HTR-8/SVneo (cell line): ENCODE data around the gene NR2F1.

ENCODE experiments used
- DNase-seq: peaks from one replicate; pipeline ENCODE4 v3.0.0; 2011; ENCODE audit warnings: low spot score, mixed read lengths; ENCODE audit not compliant: insufficient read length
- FAIRE-seq: peaks from 2 replicates; lab custom pipeline; 2011; peaks lifted over from hg19 to GRCh38; lab: Jason Lieb, UNC

NR2F1 gene

DNA sequence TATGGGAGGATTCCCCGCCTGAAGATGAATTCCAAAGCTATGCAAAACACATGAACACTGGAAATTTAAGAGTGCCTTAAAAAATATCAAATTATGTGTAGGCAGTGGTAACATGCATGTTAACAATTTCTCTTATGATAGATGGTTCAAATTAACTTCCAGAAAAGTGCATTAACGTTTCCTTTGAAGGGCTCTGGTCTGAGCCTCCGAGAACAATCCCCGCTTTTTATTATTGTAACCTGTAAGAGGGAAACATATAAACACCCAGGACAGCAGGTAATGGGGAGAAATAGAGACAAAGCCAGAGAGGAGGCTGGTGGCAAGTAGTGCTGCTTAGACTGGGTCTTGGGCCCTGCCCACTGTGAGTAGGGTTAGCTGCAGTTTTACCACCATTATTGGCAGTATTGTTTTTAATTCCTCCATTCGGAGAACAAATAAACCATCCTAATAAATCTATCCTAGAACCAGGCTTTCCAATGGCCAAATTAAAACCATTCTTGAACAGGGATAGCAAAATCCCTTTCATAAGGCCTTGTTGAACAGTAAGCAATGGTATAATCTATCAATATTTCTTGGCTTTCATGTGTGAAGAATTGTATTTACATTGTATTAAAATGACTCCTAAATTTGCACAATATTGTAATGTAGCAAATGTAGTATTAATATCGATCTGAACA is 6.3 kb downstream of the NR2F1 start:
- DNase-seq (no peak), FAIRE-seq (no peak)

DNA sequence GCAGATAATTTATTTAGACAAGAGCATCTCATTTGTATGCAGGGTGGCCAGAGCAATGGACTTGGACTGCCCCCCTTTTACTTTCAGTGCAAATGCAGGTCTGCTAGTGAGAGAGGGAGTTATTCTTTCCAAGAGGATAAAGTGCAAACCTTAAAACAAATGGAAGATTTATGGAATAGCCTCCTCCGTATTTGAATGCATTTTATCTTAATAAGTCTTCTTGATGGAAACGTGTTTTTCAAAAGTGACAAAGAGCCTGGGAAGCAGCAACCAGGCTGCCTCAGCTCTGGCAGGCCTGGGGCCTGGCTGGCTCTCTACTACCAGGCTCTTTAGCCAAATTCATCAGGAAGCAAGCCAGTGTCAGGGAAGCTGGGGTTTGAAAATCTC is 6.8 kb downstream of the NR2F1 start:
- no peak for DNase-seq
- FAIRE-seq: no peak

DNA sequence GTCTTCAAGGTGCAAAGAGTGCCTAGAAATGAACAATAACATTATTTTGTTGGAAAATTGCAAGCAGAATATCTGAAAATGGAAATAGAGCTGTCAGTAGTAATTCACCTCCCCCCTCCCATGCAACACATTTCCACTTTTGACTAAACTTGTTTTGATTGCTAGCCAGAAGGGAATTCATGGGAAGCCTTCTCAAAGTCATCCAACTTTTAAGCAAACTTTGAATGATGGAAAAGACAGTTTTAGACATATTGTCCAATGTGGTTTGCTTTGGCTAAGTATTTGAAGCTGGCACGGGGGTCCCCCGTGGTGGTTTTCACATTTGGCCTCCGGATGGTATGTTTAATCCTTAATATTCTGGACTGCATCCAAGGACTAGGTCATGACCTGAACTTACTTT is 7.5 kb downstream of the NR2F1 start:
- no peak for DNase-seq

DNA sequence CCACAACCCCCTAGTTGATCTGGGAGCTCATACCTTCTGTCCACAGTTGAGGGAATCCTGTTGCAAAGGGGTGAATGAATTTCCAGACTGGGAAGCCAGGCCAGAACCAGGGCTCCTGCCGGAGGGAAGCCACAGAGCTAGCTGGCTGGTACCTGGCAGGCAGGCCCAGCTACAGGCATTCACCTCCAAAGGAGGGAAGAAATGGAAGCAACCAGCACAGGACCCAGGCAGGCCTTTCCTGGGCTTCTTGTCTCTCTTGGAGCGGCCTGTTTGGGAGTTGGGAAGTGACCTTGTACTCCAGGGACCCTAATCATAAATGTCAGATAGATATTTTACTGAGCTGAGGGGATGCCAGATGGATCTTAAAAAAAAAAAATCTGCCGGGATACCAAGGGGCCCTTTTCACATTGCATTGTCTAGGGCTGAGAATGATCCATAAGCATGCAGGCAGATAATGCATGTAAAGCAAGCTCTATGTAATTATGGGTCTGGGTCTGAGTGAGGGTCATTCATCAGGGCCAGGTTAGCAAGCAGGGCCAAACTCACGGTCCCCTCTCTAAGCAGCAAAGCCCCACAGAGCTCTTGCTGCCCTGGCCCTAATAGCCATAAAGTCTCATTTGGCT is 8.4 kb downstream of the NR2F1 start:
- FAIRE-seq (no peak), DNase-seq (no peak)

More for the DNA sequence above, 7.5 kb downstream of the NR2F1 start:
- no peak for FAIRE-seq

DNA sequence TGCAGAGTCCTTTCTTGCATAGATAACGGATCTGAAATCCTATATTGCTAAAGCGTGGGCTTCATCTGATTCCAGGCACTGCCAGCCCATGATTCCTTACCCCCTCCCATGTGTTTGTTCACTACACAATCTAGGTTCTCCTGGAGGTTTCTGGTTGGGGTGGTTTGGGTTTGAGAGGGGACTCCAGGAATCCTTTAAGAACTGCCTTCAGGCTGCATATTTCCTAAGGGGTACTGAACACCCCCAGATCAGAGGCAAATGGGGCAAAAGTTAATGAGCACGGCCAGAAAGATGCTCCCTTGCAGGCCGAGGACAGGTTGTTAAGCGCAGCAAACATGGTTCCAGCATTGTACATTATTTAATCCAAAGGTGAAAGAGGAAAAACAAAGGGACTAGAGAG is 9.9 kb downstream of the NR2F1 start:
- no peak for DNase-seq
- FAIRE-seq: no peak

DNA sequence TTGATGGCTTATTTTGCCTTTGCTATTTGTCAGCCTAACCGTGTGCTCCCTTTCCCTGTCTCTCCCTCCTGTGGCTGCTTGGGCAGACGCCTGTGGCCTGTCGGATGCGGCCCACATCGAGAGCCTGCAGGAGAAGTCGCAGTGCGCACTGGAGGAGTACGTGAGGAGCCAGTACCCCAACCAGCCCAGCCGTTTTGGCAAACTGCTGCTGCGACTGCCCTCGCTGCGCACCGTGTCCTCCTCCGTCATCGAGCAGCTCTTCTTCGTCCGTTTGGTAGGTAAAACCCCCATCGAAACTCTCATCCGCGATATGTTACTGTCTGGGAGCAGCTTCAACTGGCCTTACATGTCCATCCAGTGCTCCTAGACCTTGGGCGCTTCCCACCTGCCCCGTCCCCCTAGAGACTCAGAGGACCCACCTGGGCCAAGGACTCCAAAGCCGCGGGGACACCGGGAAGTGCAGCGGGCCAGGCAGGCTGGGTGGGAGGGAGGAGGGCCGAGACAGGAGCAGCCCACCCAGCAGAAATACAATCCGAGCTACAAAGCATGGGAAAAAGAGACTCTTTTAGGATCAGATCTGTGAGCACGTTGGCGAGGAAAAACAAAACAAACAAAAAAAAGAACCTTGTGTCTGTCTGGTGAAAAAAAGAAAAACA is 10.6 kb downstream of the NR2F1 start:
- DNase-seq: no peak
- no peak for FAIRE-seq

DNA sequence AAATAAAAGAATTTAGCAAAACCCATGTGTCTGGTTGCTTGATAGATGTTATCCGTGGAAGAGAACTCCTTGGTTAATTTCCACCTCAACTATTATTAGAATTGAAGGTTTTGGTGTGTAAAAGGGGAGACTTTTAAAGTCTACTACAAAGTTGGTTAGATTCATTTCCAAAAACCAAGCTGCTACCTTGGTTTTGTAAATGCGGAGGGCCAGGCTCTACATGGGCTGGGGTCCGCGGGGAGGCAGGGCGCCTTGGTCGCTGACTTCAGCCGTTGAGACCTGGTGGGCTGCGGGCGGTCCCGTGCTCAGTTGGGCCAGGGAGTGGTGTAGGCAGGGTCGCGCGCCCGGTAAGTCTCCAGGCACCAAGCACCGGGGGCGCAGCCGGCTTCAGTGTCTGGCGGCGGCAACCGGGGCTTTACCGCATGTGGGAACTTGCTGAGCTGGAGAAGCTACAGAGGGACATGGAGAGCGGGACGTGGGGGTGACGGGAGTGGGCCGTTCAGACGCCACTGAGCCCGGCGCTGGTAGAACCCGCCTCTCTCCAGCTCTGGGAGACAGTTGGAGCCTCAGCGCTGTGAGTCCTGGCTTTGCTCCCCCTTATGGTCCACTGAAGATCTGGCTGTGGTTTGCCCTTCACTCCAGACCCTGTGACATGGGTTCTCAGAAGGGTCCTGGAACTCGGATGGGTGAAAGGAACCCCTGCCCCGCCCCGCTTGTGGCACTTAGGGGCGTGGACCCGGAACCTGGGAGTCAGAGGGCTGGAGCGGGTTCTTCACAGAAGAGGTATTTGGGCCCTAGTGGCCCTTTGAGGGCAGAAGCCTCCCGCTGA is 11.8 kb downstream of the NR2F1 start:
- no peak for FAIRE-seq

DNA sequence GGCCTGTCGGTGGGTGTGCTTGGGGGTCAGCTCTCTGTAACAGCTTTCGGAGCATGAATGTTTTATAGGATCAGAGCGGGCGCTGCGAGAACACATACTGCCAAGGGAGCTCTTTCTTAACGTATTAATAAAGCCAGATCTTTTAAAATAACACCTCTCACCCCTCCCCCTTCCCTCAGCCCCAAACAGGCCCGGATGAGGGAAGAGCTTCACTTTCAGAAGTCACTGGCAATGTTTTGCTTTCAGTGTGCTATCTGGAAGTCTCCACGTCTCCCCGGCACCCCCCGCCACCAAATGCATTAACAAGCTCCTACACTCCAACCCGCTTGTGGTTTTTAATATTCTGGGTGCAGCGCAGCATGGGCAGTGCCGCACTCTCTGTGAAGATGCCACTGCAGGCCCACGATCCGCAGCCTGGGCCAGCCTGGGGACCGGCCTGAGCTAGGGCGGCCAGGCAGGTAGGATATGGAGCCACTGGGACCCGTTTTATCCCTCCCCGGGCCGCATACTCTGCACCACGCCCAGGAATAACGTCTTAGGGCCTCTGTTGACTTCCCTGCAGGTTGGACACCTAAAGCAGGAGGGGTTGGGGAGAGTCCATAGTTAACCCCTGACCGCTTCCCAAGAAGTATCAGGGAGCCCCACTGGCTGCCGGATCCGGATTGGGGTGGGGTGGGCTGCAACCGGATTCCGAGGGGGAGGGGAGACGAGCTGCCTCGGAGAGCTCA is 12.6 kb downstream of the NR2F1 start:
- FAIRE-seq: no peak
- no peak for DNase-seq

More for the DNA sequence above, 11.8 kb downstream of the NR2F1 start:
- no peak for DNase-seq

DNA sequence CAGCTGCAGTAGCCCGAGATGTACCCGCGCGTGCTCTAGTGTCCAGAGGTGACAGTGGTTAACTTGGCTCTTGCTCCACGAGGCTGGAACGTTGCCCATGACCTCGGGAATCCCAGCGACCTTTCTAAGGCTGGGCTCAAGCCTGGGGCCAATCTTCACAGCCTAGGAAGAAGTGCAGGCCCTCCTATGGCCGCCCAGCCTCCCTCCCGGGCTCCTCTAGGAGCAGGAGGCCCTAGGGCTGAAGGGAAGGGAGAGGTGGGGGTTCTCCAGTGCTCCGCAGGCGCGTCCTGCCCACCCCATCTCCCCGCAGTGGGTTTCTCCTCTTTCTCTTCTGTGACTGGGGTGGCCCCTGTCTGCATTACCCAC is 13.3 kb downstream of the NR2F1 start:
- no peak for DNase-seq
- no peak for FAIRE-seq

DNA sequence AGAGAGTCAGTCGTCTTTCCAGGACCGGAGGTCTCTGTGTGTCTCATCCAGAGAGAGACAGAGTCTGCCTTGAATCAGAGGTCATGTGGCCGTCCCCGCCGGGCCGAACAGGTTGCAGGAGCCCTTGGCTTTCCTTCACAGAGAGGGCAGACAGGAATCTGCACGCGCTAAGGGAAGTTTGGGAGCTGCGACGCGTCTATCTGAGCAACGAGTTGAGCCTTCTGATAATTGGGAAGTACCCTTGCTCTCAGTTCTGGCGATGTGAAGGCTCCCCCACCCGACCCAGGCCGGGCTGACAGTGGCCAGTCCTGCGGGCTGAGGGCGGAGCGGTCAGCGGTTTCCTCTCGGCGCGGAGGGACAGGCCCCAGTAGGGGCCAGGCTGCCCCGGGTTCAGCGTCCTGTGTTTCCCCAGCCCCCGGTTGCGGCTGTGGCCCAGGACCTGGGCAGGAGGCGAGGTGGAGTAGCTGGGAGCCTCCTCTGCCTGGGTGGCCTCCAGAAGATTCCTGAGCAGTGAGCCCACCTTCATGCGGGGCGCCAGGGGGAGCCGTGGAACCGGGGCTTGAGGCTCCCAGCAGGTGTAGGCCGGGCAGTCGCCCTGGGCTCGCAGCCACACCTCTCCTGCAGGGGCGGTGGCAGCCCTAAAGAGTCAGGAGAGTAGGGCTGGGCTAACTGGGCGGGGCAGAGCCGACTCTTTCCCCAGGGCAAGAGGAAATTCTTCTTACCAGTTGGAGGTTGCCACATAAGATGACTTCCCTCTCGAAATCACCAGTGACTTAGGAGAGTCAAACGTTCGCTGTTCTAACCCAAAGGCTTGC is 13.9 kb downstream of the NR2F1 start:
- FAIRE-seq (no peak), DNase-seq (no peak)

DNA sequence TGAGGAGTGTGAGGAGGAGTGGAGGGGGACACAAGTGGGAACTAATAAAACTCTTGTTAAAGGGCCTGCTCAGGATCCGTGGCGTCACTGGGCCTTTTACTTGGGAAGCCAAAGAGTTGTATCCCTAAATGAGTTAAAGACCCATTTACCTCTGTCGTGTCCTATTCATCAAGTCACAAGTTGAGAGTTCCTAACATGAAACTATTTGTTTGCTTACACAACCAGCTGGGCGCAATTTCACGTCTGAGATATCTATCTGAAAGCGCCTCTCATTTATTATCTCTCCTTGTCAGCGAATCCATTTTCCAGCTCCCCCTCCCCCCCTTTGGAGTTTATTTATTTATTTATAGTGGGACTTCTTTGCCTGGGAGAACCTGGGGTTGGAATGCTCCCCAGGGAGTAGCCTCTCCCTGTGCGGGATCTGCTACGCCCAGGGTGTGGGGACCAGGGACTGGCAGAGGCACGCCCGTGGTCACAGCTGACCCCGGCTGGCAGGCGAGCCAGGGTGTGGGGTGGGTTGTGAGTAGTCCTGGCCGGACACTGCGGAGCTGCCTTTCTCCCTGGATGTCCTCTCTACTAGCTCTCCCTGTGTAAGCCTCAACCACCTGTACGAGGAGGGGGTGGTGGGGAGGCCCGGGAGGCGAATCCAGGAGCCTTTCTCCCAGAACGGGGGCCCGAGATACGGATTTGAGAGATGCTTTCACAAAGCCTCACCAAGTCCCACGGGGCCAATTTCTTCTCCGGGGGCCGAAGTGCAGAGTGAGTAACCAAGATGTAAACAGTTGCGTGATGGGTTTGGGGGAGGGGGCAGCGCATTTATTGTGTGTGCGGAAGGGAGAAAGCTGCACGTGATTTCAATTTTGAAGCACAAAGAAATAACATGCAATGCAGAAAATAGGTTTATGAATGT is 15.3 kb downstream of the NR2F1 start:
- FAIRE-seq: no peak

DNA sequence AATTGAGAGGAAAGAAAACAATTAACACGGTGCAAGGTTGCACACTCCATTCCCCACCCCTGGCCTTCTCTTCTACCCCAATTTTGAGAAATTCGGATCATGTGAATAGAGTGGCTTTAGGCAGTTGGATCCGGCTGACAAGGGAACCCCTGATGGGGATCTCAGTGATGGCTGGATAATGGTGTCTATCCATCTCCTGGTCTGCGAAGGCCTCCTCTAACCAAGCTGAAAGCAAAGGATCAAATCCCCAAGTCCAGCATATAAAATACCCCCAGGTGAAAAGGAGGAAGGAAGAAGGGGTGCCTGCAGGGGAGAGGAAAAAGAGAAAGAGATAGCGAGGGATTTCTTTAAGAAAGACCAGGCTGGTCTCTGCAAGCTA is 16.0 kb downstream of the NR2F1 start:
- FAIRE-seq: no peak
- DNase-seq: no peak

More for the DNA sequence above, 15.3 kb downstream of the NR2F1 start:
- no peak for DNase-seq

DNA sequence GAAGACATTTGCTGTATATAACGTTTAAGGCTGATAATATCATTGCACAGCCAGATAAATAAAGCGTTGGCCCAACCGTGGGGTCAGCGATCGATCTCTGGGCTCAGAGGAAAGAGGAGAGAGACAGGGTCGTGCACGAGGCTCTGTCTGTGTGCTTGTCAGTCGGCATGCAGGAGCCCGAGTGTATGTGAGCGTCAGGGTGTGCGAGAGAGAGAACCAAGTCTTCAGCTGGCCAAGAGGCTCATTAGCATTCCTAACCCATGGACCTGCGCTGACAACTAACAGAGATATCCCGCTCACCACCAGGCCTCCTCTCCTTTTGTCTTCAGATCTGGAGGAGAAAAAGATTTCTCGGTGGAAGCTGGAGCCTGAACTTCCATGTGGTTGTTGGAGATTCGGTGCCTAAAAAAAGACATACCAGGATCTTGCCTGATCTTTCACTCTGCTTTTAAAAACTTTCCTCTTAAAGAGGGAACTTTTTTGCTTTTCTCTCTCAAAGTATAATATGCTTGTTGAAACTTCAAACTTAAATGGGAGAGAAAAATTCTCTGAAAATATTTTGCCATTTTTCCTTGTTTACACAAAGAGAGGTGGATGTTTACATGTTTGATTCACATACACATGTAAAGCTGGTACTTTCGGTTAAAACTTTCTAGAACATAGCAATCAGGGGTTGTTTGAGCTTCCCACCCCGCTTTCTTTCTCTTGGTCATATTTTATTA is 16.5 kb downstream of the NR2F1 start:
- FAIRE-seq (no peak), DNase-seq (no peak)

DNA sequence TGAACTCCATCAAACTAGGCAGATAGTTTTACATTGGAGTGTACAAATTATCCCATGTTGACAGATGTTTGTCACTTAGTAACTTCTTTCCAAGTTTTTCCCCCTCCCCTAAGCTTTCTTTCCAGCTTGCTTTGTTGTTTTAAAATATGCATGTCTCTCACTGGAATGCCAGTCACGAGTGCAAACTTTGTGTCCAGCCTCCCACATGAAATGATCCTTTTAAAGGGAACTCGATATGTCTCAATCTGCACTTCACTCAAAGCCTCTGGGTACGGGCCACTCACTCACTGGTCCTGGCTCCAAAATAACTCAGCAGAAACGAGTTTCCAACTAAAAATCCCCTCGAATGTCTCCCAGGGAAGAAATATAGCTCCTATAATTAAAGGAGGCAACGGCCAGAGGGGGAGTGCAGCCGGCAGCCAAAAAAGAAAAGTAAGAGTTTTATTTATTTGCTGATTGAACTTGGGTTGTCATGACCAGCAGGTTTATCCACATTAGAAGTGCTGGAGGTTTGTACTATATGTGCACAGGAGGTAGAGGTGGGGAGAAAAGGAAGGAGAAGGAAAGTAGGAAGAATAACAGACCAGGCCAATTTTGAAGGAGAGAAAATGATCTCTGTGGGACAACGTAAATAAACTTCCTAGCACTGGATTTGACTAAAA is 17.5 kb downstream of the NR2F1 start:
- DNase-seq: no peak
- FAIRE-seq: no peak

DNA sequence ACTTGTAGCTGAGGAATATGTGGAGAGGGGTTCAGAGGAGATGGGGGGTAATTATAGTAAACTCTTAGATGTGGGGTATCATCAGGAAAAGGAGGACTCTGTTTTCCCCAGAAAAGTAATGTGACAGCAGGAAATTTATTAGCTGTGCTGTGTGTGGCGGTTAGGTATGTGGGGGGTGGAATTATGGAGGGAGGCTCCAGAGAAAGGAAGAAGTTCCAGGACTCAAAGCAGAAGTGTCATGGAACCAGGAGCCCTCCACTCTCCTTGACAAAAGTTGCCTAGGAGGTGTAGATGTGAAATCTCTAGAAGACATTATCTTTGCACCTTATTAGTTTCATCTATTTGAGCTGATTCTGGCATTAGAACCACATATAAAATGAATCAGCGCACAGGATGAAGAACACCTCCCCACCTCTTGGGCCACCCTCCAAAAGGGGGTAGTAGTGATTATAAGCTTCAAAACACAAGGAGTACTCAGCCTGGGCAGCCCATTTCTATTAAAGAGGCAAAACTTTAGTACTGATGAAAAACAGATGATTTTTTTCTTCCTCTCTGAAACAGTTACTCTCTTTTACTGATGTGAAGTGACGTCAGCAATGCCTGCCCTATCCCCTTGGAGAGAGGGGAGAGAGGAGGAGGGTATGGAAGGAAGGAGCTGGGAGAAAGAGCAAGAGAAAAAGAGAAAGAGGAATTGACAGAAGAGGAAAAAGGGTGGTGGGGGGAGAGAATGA is 18.2 kb downstream of the NR2F1 start:
- FAIRE-seq (no peak), DNase-seq (no peak)

DNA sequence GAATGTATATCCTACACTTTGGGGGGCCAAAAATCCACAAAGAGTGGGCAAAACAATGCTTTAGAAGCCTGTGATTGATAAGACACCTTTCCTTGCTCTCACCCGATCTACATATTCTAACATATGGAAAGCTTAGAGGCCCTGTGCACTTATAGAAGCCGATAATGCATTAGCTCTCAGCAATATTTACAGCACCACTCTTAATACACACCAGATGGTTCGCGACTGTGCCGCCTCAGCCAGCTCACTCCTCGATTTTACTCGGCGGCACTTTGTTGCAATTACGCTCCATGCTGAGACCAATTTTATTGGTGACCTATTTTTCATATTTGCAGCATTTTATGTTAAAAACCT is 18.8 kb downstream of the NR2F1 start:
- no peak for DNase-seq
- FAIRE-seq: no peak
